HG03097 (cell line): ENCODE measurements around the gene TGFBR2.
A peak's percentile ranks its signal among the peaks of the same experiment; 100 is the strongest.

Experiments
- ATAC-seq: cut with Tn5 transposase; IDR thresholded peaks from one replicate; pipeline ENCODE4 v1.9.1; 2021; ENCODE audit not compliant: unreplicated experiment, low FRiP score

Gene TGFBR2

DNA sequence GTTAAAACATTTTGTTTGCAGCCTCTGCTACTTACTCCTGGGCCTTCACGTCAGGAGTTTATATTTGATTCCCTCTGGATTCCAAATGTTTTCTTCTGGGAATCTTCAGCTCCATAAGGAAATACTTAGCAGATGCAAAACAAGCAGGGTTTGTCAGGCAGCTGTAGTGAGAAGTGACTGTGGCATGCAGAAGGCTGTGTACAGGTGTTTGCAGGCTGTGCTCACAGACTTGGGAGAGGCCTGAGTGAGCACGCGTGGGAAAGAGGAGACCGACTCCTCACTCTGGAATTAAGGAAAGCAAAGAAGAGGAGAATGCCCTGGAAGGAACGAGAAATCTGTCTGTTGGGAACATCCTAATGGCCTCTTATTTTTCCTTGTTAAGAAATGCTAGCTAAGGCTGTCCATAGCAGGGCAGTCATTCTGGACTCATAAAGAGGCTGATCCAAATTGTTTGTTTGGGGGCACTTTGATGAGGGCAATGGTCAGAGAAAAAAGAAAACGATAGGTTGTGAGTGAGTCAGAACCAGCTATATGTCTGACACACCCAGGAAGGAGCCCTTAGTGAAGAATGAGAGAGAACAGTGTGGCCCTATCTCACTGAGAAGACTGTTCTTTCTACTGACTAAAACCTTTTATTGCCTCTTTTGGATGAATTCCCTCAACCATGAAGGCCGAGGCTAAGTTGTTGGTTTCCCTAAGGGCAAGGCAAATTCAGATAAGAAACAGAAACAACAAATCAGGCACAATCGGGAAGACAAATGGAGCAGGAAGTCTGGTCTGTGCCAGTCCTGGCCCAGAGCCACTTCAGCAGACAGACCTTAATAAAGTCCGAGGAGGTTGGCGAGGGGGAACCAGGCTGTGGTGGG is 82.6 kb downstream of the TGFBR2 start:
- no peak for ATAC-seq

DNA sequence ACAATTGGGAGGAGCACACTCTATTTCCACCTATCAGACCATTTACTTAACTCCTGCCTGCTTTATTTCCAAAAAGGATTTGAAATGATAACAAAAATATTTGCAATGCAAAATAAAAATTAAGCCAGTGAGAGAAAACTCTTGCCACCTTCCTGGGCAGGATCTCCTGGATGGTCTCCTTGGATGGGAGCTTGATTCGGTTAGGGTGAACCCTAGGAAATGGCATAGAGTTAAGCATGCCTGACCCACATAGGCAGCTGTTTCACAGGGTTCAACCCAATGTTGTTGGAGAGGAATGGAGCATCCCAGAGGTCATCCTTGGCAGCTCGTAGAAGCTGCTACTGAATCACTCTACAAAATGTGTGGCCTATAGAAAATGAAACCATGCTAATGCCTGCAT is 83.8 kb downstream of the TGFBR2 start:
- no peak for ATAC-seq

DNA sequence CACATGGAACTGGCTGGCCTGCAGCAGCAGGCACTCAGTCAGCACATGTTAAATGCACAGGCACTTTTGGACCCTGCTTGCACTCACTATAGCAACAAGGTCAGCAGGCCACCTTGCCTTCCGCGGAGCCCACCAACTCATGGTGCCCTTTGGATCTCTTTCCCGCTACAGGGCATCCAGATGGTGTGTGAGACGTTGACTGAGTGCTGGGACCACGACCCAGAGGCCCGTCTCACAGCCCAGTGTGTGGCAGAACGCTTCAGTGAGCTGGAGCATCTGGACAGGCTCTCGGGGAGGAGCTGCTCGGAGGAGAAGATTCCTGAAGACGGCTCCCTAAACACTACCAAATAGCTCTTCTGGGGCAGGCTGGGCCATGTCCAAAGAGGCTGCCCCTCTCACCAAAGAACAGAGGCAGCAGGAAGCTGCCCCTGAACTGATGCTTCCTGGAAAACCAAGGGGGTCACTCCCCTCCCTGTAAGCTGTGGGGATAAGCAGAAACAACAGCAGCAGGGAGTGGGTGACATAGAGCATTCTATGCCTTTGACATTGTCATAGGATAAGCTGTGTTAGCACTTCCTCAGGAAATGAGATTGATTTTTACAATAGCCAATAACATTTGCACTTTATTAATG is 85.0 kb downstream of the TGFBR2 start:
- no peak for ATAC-seq

DNA sequence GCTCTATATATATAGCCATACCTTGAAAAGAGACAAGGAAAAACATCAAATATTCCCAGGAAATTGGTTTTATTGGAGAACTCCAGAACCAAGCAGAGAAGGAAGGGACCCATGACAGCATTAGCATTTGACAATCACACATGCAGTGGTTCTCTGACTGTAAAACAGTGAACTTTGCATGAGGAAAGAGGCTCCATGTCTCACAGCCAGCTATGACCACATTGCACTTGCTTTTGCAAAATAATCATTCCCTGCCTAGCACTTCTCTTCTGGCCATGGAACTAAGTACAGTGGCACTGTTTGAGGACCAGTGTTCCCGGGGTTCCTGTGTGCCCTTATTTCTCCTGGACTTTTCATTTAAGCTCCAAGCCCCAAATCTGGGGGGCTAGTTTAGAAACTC is 85.5 kb downstream of the TGFBR2 start:
- ATAC-seq: no peak

DNA sequence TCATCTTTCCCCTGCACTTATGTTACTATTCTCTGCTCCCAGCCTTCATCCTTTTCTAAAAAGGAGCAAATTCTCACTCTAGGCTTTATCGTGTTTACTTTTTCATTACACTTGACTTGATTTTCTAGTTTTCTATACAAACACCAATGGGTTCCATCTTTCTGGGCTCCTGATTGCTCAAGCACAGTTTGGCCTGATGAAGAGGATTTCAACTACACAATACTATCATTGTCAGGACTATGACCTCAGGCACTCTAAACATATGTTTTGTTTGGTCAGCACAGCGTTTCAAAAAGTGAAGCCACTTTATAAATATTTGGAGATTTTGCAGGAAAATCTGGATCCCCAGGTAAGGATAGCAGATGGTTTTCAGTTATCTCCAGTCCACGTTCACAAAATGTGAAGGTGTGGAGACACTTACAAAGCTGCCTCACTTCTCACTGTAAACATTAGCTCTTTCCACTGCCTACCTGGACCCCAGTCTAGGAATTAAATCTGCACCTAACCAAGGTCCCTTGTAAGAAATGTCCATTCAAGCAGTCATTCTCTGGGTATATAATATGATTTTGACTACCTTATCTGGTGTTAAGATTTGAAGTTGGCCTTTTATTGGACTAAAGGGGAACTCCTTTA is 86.2 kb downstream of the TGFBR2 start:
- no peak for ATAC-seq

DNA sequence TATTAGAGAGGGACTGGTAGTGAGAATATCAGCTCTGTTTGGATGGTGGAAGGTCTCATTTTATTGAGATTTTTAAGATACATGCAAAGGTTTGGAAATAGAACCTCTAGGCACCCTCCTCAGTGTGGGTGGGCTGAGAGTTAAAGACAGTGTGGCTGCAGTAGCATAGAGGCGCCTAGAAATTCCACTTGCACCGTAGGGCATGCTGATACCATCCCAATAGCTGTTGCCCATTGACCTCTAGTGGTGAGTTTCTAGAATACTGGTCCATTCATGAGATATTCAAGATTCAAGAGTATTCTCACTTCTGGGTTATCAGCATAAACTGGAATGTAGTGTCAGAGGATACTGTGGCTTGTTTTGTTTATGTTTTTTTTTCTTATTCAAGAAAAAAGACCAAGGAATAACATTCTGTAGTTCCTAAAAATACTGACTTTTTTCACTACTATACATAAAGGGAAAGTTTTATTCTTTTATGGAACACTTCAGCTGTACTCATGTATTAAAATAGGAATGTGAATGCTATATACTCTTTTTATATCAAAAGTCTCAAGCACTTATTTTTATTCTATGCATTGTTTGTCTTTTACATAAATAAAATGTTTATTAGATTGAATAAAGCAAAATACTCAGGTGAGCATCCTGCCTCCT is 87.2 kb downstream of the TGFBR2 start:
- peak; percentile 90 for ATAC-seq

DNA sequence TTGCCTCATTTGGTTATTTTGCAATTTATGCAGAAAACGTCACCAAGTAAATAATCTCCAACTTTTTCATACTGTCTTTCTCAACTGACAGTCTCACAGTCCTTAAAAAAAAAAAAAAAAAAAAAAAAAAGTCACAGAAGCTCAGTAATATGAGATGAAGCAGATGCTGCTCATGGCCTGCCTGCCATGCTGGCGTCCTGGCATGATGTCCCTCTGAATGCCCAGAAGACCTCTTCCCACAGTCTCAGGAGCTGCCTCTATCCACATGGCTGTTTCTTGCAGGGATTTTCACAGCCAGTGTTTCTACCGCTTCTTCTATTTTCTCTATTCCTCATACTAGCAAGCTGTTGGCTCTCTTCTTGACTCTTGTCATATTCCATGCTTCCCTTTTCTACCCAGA is 87.7 kb downstream of the TGFBR2 start:
- ATAC-seq: no peak

DNA sequence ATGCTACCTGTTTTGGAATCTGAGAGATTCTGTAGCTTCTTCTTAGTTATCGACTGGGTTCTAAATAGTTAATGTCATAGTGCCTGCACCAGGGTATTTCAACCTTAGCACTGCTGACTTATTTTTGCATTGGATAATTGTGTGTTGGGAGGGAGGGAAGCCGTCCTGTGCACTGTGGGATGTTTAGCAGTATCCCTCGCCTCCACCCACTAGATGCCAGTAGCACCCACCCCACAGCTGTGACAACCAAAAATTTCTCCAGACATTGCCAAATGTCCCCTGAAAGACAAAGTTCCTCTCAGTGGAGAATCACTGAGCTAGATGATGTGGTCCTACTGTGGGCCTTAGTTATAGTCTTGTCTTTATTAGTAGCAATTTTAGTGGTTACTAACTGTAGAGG is 88.3 kb downstream of the TGFBR2 start:
- no peak for ATAC-seq

DNA sequence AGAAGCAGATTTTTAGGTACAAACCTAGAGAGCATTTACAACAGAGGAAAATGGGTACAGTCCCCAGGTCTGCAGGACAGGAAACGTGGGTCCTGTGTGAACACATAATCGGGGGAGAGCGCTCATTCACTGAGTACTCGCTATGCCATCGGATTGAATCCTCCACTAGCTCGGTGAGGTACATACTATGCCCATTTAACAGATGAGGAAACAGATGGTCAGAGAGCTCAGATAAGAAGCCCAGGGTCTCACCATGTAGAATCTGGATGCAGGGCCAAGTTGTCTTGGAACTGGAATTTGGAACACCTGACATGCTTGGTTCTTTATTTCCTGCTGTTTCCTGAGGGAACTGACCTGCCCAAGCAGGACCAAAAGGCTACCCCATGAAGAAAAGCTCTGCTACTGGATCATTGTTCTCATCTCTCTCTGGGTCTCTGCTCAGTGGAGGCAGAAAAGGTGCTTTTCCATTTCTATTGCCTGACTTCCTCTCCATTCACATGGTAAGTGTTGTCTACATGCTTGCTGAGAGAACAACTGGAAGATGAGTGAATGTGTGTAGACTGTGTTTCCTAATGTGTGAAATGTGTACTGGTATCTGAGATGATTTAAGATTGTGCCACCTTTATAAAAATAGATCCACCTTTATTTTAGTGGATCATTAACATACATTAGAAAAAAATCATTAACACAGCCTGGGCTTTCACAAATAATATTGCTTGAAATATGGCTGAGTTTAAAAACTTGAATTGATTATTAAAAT is 89.1 kb downstream of the TGFBR2 start:
- no peak for ATAC-seq

DNA sequence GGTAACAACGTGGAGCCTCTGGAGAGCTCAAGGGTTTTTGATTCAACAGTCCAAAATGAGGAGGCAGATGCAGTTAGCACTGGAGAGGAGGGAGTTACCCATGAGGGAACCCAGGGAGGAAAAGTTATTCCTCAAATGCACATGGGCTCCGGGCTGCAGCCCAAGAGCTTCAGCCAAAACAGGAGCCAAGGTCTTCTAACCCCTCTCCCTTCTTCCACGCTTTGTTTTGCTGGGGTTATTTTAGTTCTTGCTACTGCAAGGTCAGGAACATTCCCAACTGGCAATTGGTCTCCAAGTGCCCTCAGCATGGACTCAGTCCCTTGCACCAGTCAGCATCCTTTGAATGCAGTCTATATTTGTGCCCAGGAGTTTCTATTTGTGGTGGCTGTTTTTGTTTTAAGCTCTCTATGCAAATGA is 90.0 kb downstream of the TGFBR2 start:
- no peak for ATAC-seq

DNA sequence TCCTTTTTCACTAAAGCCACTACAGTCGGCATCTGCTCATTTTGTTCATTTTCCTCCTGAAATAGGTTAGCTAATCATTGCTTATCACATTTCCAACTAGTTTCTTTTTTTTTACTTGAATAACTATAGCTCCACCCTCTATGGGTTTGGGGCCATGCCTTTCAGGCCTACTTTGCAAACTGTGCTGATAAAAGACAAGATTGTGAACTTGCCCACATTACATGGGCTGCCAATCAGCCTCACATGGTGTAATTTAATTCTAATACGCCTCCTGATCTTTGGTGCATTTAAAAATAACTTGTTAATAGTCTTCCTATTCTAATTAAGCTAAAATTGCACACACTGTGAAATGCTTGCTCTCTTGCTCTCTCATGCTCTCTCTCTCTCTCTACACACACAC is 90.5 kb downstream of the TGFBR2 start:
- ATAC-seq: no peak

DNA sequence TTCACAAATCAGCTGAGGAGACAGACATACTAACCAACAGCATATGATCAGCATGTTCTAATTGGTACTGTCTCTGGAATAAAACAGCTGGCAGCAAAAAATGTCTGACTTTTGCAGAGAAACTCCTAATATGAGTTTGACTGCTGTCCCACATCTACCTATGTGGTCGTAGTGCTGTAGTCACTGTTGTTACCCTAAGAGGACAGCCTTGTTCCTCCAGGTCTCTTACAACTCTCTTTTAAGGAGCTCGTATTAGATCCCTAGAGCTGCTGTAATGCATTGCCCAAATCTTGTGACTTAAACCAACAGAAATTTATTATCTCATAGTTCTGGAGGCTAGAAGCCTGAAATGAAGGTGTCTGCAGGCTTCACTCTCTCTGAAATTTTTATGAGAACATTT is 92.1 kb downstream of the TGFBR2 start:
- no peak for ATAC-seq

DNA sequence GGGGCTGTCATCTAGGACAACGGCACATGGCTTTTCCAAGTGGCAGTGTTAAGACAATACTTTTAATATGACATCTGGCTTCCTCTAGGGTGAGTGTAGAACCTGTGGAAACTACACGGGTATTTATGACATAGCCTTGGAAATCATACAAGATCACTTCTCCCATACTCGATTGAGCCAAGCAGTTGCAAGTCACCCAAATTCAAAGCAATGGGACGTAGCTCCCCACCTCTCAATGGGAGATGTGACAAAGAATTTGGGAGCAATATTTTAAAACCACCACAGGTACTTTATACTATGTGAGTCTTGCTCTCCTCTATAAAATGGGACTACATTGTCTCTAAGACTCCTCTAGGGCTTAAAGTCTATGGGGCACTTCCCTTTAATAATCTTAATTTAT is 93.5 kb downstream of the TGFBR2 start:
- ATAC-seq: no peak

DNA sequence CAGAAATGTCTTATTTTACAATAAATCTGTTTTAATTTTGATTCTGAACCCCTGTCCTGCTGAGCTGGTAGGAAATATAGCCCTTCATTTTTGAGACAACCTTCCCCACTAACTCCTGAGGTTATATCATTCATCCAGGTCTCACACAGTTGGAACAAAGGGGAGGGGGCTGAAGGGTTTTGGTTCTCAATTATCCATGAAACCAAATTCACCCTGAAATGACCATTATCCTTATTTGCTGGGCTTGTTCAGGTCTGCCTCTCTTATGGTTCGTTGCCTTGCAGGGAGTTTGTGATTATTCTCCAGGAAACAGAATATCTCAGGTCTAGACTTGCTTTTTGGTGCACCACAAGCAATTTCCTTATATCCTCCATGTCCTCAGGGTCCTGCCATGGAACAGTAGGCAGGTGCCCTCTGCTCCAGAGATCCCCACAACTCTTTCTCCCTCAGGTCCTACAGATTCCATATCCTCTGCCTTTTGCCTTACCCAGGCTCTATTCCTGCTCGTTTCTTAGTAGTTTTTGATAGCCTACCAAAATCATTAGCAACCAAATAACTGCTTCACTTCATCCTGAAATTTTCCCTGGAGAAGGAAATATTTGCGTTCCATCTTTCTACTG is 94.4 kb downstream of the TGFBR2 start:
- no peak for ATAC-seq

DNA sequence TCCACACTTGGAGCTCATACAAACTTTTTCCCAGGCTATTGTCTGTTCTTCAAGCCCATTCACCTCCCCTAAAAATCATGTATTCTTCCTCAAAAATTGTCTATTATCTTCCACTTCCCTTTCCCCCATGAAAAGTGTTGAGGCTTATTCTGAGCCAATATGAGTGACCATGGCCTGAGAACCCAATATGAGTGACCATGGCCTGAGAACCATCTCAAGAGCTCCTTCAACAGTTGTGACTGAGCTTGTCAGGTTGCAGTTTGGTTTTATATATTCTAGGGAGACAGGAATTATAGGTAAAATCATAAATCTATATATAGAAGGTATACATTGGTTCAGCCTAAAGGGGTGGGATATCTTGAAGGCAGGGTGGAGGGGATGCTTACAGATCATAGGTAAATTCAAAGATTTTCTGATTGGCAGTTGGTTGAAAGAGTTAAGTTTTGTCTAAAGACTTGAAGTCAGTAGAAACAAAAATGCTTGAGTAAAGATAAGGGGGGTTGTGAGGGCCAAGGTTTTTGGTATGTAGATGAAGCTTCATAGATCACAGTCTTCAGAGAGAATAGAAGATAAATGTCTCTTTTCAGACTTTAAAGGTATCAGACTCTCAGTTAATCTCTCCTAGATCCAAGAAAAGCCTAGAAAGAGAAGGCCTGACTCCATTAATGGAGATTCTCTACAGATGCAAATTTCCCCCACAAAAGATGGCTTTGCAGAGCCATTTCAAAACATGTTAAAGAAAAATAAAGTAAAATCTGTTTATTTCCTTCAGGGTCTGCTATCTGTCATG is 95.8 kb downstream of the TGFBR2 start:
- no peak for ATAC-seq

DNA sequence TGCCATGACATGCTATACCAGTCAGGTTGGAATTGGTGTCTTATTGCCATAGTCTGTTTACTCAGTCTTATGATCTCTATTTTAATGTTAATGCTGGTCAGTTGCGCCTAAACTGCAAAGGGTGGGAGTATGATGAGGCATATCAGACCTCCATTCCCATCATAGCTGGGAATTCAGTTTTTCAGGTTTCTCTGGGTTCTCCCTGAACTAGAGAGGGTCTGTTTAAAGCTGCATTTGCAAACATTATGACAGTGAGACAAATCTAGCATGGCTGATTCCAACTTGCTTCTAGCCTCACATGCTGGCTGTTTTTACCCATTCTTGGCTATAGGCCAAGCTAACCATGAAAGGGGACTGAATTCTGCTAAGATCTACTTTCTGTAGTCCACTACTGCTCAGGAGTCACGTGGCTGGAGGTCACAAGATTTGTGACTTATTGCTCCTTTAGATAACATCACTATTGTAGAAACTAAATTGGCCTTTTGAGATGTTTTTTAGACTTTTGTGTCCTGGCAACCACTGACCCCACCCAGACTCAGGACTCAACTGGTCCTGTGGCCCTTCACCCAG is 96.5 kb downstream of the TGFBR2 start:
- ATAC-seq: no peak

DNA sequence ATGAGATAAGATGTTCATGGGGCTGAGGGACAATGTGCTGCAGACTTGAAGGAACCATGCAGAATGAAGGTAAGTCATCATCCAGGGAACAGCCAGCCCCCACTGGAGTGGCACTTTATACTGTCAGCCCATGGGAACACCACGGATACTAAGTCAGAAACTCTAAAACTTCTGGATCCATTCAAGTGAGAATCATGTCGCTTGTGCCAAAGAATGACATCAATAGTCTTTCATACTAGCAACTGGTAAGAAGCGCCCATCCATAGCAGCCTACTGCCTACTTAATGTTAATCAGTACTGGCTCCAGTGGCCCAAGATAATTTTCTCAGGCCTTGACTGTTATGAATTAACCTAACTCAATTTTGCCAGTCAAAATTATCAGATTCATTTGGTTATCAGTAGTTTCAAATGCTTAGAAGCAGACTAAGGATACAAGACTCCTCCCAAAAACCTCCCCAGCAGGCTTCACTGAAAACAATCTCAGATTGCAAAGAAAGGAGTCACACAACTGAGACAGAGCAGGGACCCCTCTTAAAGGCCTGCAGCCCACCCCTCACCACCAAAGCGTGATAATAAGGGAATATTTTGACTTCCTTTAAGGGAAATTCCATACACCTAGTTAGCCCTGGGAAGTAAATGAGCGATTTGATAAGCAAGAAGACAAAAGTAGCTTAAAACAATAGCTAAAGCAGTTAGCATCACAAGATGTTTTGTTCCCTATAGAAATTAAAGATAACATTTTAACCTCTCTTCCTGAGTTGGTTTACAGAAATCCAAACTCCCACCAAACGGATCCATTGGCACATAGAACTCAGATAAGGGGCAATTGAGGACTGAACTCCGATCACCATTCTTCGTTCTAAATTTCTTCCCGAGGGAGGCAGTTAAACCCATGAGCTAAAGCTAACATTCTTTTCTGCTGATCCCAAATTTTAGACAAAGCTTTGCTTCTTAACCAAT is 98.8 kb downstream of the TGFBR2 start:
- ATAC-seq: no peak

DNA sequence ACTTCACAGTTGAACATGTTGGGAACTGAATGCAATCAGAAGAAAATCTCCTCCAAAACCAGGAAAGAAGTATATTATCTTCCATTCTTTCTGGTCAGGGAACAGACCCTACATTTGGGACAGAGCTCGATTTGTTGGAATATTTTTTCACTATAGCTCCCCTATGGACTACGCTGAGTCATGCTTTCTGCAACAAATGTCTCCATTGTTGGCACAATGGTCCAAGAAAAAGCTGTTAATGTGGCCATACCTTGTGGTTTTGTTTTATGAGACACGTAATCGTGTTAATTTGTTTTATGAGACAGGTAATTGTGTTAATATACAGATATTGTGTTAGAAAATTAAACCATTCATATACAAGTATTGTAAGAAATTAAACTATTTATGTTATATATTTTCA is 101.4 kb downstream of the TGFBR2 start:
- ATAC-seq: no peak
